Hematopoietic multipotent progenitor cell (in vitro differentiated cells): ENCODE measurements around the gene SLC22A17. TPM values are rescaled to one million over a fixed set of nuclear protein-coding genes. Genes with fewer than 3 reads are reported as not detected.

Experiments used
- DNase-seq, 3 donors: peaks; one replicate each; pipeline ENCODE4 v3.0.0-alpha.2; 2011 to 2015; ENCODE audit warnings: low read depth in 2 of 3, low spot score in 2 of 3
- total RNA-seq: library from RNA; depleted of rRNA; stranded (reverse); fragments of >200 nt; gene quantifications from one replicate; pipeline ENCODE4 v1.2.3, GENCODE V29; 2012

The SLC22A17 gene
- total RNA-seq, 1 donor, result 23.4 TPM

DNA sequence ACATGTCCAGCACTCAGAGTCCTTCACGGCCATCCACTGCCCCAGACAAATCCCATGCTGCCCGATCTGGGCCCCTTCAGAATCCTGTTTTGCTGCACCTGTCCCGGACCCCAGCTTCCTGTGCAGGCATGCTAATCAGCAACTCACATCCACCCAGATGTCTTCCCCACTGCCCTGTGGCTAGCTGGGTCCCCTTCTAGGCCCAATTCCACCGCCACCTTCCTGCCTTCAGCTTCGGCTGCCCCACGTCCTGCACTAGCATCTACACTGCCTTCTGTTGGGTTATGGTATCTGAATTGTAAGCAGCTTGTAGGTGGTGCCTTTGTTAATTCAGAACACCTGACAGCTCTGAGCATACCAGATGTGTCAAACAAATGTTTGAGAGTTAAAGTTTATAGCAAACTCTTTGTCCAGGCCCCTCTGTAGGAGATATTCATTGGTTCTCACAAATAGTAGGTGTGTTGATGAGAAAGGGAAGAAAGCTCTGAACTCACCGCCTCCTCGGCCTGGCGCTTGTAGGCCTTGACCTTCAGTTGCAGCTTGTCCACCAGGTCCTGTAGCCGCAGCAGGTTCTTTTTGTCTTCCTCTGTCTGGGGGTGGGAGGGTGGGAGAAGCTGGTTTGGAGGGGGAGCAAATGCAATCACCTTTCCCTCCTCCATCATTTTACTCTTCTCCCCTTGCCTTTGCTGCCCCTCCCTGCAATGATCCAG, 30.2 kb upstream of the SLC22A17 start:
- DNase-seq, result peak in 1 of 3 donors; percentile 42

DNA sequence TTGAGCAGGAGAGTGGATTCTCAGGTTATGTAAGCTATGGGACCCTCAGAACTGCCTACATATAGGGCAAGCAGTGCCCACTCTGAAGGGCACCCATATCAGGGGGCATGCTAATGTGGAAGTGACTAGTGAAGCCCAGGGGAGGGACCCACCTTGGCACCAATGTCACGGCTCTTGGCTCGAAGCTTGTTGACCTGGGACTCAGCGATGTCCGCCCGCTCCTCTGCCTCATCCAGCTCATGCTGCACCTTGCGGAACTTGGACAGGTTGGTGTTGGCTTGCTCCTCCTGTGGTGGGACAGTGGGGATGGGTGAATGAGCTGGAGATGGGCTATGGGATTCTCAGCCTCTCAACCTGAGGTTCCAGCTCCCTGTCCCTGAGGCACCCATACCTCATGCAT, 29.6 kb upstream of the SLC22A17 start:
- no peak for DNase-seq

DNA sequence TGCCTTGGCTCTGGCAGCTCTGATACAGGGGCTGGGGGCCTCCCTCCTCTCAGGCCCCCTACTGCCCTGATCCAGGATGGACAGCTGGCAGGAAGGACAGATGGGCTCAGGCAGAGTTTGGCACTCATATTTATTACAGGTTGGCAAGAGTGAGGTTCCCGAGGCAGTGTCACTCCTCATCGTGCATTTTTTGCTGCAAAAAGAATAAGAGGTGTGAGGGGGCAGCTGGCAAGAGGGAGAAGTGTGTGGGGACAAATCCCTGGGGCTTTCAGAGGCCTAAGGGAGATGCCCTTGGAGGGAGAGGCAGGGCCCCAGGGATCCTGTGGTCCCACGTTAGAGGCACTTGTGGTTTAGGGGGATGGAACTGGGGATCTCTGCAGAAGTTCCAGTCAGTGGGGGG, 29.2 kb upstream of the SLC22A17 start:
- DNase-seq, result no peak

DNA sequence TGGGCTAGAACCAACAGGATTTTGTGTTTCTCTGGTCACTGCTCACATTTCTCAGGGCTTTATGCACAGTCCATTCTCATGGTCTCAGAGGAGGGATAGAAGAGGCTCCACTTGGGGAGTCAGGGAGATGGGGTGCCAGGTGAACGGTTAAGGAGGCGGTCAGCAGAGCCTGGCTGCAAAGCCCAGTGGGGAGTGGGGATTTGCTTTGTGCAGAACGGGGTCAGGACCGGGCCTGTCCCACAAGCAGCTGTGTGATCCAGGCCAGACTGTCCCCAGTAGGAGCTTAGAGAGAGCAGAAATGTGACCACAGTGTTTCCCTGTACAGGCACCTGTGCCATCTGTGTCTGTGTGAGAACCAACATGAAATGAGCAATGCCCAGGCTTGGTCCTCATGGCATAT, 28.3 kb upstream of the SLC22A17 start:
- DNase-seq, result no peak

DNA sequence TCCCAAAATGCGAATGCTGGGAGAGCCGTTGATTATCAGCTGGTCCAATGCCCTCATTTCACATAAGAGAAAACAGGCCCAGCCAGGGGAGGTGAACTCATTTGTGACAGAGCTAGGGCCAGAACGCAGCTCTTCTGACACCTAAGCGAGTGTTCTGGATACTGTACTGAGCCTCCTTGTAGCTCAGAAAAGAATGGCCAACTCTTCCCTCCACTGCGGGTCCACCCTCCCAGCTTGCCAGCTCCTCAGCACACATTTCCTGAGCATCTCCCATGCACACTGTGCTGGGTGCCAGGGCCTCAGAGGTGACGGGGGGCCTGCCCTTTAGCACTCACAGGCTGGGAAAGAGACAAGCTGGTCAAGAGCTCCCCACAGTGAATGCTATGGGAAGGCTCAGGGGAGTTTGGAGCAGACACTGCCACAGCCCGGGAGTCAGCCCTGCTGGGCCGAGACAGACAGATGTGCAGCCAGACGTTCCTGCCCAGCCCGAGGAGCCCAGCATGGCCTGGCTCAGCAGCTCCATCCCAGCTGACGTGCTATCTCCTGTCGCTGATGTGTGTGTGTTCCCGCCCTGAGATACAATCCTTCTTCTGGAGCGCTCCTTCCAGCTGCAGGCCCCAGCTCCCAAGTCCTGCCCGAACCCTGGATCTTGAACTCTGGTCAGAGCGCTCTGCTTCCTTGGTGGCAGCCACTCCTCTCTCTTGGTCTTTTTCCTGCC, 27.7 kb upstream of the SLC22A17 start:
- DNase-seq, result no peak

DNA sequence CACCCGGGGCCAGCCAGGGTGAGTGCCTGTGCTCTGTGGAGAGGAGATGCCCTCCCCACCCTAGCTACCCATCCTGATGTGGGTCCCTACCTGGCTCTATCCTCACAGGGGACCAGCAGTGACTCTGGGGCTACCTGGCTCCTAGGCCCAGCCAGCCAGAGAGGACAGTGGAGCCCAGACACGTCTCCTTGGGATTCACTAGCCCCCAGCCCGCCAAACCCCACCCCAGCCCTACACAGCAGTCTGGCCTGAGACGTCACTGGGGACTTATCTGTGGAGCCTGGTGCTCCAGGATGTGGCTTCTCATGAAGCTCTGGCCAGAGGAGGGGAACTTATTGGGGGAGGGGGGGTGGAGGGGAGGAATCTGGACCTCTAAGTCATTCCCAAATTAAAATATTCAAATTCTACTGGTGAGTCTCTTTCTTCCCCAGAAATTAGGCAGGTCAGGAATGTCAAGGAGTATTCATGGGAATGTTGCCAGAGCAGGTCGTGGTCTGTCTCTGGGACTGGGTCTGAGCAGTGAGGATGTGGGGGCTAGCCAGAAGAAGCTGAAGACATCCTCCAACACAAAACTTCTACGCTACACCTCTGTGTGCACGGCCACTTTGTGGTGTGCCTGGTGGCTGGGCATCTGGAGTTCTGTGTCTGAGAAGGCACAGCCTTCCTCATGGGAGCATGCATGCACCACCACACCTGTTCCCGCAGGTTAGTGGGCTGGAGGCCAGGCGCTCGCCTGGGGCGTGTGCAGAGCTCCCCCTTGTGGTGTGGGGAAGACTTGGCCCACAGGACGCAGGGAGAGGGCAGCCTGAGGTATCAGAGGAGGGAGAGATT, 26.9 kb upstream of the SLC22A17 start:
- DNase-seq, result peak; percentile 54 to 67 (median 59)

DNA sequence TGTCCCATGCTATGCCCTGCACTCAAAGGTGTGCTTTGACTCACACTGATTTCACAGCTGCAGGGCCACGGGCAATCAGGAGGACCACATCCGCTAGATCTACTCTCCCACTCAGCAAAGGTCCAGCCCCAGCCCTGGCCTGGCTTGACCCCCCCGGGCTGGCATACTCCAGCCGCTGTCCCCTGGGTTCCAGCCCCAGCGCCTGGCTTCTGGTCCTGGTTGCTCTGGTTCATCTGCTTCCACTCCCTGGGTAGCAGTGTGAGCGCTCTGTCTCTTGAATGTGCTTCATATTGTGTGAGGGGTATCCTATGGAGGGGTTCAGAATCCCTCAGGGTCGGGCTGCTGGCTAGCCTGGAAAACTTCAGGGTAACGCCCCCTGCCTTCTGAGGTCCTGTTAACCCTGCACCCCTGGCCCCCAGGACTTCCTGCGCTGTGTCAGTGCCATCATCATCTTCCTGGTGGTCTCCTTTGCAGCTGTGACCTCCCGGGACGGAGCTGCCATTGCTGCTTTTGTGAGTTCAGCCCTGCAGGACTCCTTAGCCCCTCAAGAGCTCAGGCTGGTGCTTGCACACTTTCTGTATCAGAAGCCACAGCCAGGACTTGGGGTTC, 26.0 kb upstream of the SLC22A17 start:
- DNase-seq, result no peak

DNA sequence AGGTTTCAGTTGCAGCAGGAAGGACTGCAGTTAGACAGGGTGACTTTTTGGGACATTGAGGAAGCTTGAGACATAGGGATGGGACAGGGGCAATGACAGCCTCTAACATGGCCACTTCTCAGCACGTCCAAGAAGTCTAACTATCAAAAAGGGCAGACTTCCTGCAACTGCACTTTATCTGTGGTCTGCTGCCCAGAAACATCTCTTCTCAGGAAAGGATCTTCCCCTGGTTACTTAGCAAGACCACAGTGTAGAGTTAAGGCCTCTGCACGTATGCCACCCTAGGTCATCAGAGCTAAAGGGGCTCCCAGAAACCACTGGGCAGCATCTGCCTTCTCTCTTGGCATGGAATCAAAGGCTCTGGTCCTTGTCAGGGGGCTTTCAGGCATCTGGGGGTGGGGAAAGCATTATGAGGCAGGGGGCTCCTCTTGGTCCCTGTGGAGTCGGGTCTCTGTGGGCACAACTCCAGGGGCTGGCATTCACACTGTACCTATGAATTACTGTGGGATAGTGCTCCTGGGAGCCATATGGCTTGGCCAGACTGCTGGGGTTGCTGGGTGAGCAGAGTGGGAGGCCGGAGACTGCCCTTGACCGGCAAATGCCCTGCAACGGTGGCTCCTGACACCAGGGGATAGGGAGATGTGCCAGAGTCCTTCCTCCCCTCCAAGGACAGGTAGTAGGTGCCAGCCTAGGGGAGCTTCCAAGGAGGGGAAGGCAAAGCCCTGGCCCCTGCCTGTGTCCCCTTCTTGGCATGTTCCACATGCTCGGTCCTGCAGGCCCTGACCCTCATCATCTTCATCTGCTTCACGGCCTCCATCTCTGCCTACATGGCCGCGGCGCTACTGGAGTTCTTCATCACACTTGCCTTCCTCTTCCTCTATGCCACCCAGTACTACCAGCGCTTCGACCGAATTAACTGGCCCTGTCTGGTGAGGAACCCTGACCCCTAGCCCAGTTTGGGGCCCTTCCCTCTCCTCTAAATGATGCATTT, 25.2 kb upstream of the SLC22A17 start:
- DNase-seq, result peak in 2 of 3 donors; percentile 21 to 34

DNA sequence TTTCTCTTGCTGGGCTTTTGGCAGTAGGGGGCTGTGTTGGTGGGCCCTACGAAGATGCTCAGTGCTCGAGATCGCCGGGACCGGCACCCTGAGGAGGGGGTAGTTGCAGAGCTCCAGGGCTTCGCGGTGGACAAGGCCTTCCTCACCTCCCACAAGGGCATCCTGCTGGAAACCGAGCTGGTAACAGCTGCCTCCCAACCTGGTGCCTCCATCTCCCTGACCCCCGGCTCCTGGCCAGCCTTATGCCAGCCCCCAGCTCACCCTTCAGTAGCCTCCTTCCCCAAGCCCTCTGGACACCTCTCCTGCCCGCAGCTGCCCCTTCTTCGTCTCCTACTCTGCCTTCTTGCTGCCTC, 24.5 kb upstream of the SLC22A17 start:
- DNase-seq, result no peak

DNA sequence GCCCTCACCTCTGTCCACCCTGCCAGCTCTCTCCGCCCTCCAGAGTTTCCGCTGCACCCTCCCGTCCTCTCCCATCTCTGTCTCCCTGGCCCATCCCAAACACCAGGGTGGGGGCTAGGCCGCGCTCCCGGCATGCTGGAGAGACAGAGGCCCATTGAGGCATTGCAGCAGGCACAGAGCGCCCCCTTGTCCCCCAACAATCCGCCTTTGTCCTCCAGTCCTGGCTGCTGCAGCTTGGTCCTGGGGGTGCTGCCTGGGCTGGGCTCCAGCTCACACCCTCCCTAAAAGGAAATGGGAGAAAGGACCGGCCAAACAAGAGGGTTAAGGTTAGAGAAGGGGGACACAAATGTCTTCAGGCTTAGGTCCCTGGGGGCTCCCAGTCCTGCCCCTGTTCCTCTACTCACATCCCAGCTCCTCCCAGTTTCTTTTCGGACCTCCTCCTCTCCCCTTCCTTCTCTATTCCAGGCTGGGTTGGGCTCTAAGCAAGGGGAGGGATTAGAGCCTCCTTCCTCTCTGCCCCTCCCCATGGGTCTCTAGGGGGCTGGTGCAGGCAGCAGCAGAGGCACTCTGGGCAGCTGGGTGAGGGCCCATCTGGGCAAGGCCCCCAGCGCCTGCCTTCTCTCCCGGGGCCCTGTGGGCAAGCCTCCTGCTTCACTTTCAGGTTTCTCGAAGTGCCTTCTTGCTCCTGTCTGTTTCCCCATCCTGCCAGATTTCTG, 24.0 kb upstream of the SLC22A17 start, which contains the start of gene CMTM5:
CMTM5 (plus strand) TSS at position 565 of the 716 bp plus-strand sequence. CDS start 206 bp downstream, outside the sequence.
- DNase-seq, result no peak

DNA sequence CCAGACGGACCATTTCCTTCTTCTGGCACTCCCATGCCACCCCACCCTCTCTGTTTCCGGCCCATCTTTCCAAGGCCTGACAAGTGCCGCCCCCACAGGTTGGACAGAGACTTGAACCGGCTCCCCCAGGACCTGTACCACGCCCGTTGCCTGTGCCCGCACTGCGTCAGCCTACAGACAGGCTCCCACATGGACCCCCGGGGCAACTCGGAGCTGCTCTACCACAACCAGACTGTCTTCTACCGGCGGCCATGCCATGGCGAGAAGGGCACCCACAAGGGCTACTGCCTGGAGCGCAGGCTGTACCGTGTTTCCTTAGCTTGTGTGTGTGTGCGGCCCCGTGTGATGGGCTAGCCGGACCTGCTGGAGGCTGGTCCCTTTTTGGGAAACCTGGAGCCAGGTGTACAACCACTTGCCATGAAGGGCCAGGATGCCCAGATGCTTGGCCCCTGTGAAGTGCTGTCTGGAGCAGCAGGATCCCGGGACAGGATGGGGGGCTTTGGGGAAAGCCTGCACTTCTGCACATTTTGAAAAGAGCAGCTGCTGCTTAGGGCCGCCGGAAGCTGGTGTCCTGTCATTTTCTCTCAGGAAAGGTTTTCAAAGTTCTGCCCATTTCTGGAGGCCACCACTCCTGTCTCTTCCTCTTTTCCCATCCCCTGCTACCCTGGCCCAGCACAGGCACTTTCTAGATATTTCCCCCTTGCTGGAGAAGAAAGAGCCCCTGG, 23.0 kb upstream of the SLC22A17 start:
- DNase-seq, result no peak

DNA sequence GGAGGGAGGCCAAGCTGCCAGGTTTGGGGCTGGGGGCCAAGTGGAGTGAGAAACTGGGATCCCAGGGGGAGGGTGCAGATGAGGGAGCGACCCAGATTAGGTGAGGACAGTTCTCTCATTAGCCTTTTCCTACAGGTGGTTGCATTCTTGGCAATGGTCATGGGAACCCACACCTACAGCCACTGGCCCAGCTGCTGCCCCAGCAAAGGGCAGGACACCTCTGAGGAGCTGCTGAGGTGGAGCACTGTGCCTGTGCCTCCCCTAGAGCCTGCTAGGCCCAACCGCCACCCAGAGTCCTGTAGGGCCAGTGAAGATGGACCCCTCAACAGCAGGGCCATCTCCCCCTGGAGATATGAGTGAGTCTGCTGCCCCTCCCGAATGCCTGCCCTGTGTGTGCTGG, 20.4 kb upstream of the SLC22A17 start:
- DNase-seq, result no peak

DNA sequence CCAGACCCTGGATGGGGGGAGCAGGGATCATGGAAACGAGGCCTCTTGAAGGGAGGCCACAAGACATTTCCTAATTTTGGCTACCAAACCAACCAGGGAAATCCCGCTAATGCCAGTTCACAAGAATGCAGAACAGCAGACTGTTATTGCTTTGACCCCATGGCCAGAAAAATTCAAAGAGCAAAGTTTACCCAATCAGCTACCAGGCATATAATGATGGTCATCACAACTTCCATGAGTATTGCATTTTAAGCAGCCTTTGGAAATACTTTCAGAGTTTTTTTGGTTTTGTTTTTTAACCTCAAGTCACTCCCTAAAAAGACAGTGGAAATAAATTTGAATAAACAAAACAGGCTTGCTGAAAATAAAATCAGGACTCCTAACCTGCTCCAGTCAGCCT, 19.8 kb upstream of the SLC22A17 start, which contains the start of gene IL25:
IL25 (plus strand) TSS at position 301 of the 400 bp plus-strand sequence.
- DNase-seq, result no peak

DNA sequence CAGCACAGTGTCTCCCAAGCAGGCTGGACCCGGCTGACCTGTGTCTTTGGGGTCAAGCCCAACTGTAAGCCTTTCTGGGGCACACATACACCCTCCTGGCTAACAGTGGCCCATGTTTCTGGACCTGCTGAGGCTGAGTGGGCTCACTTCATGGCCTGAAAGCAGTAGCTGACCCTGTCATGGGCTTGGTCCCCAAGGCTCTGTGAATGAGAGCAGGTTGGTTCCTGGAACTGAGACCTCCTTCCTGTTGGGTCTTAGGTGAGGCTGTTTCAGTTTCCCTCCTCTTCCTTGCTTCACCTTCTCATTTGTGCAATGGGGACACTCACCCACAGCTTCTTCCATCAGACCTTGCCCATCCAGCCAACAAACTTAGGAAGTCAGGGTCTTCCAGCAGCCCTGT, 19.2 kb upstream of the SLC22A17 start:
- DNase-seq, result no peak

DNA sequence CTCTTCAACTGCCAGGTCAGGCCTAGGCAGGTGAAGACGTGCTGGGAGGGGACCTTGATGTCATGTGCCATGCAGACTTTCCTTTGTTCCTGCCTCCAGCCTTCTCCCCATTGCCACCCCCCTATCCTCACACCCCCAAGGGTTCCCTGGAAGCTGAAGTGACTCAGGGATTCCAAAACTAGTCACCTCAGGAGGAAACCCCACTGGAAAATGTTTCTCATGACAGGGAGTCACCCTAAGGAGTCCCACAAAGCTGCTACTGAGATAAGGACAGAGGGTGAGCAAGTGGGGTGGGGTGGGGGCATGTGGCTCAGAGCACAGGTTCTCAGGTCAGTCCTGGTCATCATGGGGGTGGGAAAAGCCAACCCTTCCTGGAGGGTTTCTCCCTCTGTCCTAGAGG, 17.5 kb upstream of the SLC22A17 start:
- DNase-seq, result no peak

DNA sequence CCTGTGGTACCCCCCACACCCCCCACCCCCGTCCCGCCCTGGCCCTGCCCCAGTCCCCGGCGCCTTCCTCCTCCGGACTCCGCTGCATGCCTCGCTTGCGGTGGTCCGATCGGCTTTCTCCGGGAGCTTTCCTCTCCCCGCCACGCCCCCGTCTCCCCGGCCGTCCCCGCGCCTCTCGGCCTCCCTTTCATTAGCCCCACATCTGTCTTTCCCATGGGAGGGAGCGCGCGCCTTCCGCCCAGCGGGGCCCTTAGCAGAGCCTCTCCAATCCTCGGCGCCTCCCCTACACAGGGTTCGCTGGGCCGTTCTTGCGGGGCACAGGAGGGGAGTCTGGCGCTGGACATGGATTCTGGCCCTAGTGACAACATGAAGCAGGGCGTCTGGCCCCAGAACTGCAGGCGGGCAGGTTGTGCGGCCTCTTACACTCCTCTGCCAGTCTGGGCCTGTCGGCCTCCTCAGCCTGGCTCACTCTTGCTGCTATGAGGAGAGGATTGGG, 13.8 kb upstream of the SLC22A17 start:
- DNase-seq, result no peak

DNA sequence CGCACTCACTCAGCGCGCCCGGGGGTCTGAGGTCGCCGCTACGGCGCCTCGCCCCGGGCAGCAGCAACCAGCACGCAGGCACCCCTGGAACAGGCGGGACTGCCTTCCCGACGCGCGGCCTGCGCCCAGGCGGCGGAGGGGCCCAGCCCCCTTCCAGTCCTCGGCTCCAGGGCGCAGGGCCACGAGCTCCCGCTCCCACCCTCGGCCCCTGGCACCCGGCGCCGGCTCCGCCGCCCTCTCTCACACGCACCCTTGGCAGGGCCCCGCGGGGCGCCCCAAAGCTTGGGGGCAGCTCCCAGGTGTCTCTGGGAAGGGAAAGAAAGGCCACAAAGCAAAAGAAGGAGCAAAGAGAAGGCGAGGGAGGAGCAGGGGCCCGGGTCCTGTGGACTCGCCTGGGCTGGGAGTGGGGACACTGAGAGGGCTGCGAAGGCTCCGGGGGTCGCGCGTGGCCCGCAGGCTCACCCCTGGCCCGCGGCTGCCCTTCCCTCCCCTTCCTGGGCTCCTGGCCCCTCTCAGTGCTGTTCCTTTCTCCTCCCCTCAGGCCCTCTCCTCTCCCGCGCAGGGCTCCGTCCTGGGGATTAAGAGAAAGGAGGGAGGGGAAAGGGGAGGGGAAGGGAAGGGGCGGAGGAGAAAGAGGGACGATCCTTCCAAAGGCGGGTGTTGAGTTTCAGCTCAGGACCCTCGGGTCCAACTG, 13.2 kb upstream of the SLC22A17 start:
- DNase-seq, result no peak
